ENCODE data around the gene IL21R. TPM values are rescaled to one million over a fixed set of nuclear protein-coding genes. Genes with fewer than 3 reads are reported as not detected.
A peak's percentile ranks its signal among the peaks of the same experiment; 100 is the strongest.
"Not testable (repeated sequence)": the region's sequence is repeated elsewhere in the genome, so short reads cannot be mapped to it uniquely, and the experiment has no call there.

IL21R gene
- total RNA-seq, 1 donor from 2014 or later = 2.0 TPM

- DNase-seq (ENCODE audit: low read depth) = peak; percentile 59
These were observed 27.1 kb upstream of the IL21R start for GRCh38 chr16:27374804-27375425.

- DNase-seq (ENCODE audit: low read depth) = no peak
These were observed 24.1 kb upstream of the IL21R start for GRCh38 chr16:27377666-27378485.

- no peak for DNase-seq (ENCODE audit: low read depth)
These were observed 23.0 kb upstream of the IL21R start for GRCh38 chr16:27378871-27379481.

- no peak for DNase-seq (ENCODE audit: low read depth)
These were observed 22.1 kb upstream of the IL21R start for GRCh38 chr16:27379919-27380318.

- DNase-seq (ENCODE audit: low read depth) = no peak
These were observed 20.7 kb upstream of the IL21R start for GRCh38 chr16:27381236-27381635.

- DNase-seq (ENCODE audit: low read depth) = no peak
These were observed 19.8 kb upstream of the IL21R start for GRCh38 chr16:27381974-27382855.

- DNase-seq (ENCODE audit: low read depth) = no peak
These were observed 18.3 kb upstream of the IL21R start for GRCh38 chr16:27383556-27384243.

- DNase-seq (ENCODE audit: low read depth) = no peak
These were observed 17.5 kb upstream of the IL21R start for GRCh38 chr16:27384425-27384824.

- no peak for DNase-seq (ENCODE audit: low read depth)
These were observed 16.6 kb upstream of the IL21R start for GRCh38 chr16:27385398-27385797.

GRCh38 chr16:27386674-27387073 is 15.3 kb upstream of the IL21R start:
- no peak for DNase-seq (ENCODE audit: low read depth)

- peak; percentile 16 for DNase-seq (ENCODE audit: low read depth)
These were observed 14.2 kb upstream of the IL21R start for GRCh38 chr16:27387724-27388123.

GRCh38 chr16:27389272-27389961 is 12.6 kb upstream of the IL21R start:
- no peak for DNase-seq (ENCODE audit: low read depth)

- no peak for DNase-seq (ENCODE audit: low read depth)
These were observed 11.8 kb upstream of the IL21R start for GRCh38 chr16:27390151-27390550.

- no peak for DNase-seq (ENCODE audit: low read depth)
These were observed 9.3 kb upstream of the IL21R start for GRCh38 chr16:27392671-27393070.

- DNase-seq (ENCODE audit: low read depth) = no peak
These were observed 7.5 kb upstream of the IL21R start for GRCh38 chr16:27394516-27394915.

GRCh38 chr16:27398341-27398893 is 3.6 kb upstream of the IL21R start:
- not testable (repeated sequence) for DNase-seq (ENCODE audit: low read depth)

- no peak for DNase-seq (ENCODE audit: low read depth)
These were observed 2.8 kb upstream of the IL21R start for GRCh38 chr16:27398894-27399853.

- DNase-seq (ENCODE audit: low read depth) = no peak
These were observed 2.0 kb upstream of the IL21R start for GRCh38 chr16:27399969-27400368.

All from myocyte (in vitro differentiated cells).